ENCODE results near the gene CLMN. TPM values are rescaled to one million over a fixed set of nuclear protein-coding genes. Genes with fewer than 3 reads are reported as not detected.

The CLMN gene
- total RNA-seq, 1 donor from 2014 or later = 2.1 TPM

GRCh38 chr14:95236221-95236620, 83.5 kb downstream of the CLMN start:
- H3K27me3 ChIP-seq (ENCODE audit: control insufficient read depth in 3 of 3, insufficient read depth in 3 of 3, low read length in 3 of 3) = peaks cover 0 to 6% (median 0%) of the 10 kb centered on the region in 3 donors
- no peak overlapping the region for H3K9ac ChIP-seq (ENCODE audit: low read depth in 1 of 3, low read length in 3 of 3)
- no peak overlapping the region for H3K27ac ChIP-seq (ENCODE audit: low read depth, low read length)
- peaks cover 20 to 34% (median 31%) of the 10 kb centered on the region in 3 donors for H3K4me1 ChIP-seq (ENCODE audit: control insufficient read depth in 3 of 3, insufficient read depth in 3 of 3, low read length in 3 of 3)
- H3K9me3 ChIP-seq (ENCODE audit: control insufficient read depth in 3 of 3, low read length in 3 of 3) = no peaks in the 10 kb centered on the region
- H3K4me3 ChIP-seq (ENCODE audit: low read length in 3 of 3) = no peak overlapping the region
- no peaks in the 10 kb centered on the region for H3K36me3 ChIP-seq (ENCODE audit: control insufficient read depth in 3 of 3, insufficient read depth in 3 of 3, low read length in 3 of 3)

GRCh38 chr14:95235767-95236166, 83.9 kb downstream of the CLMN start:
- peaks cover 0 to 6% (median 0%) of the 10 kb centered on the region in 3 donors for H3K27me3 ChIP-seq (ENCODE audit: control insufficient read depth in 3 of 3, insufficient read depth in 3 of 3, low read length in 3 of 3)
- no peaks in the 10 kb centered on the region for H3K9me3 ChIP-seq (ENCODE audit: control insufficient read depth in 3 of 3, low read length in 3 of 3)
- H3K4me1 ChIP-seq (ENCODE audit: control insufficient read depth in 3 of 3, insufficient read depth in 3 of 3, low read length in 3 of 3) = peaks cover 20 to 34% (median 31%) of the 10 kb centered on the region in 3 donors
- H3K9ac ChIP-seq (ENCODE audit: low read depth in 1 of 3, low read length in 3 of 3) = no peak overlapping the region
- H3K36me3 ChIP-seq (ENCODE audit: control insufficient read depth in 3 of 3, insufficient read depth in 3 of 3, low read length in 3 of 3) = no peaks in the 10 kb centered on the region
- no peak overlapping the region for H3K4me3 ChIP-seq (ENCODE audit: low read length in 3 of 3)
- no peak overlapping the region for H3K27ac ChIP-seq (ENCODE audit: low read depth, low read length)

- no peaks in the 10 kb centered on the region for H3K9me3 ChIP-seq (ENCODE audit: control insufficient read depth in 3 of 3, low read length in 3 of 3)
- H3K27ac ChIP-seq (ENCODE audit: low read depth, low read length) = no peak overlapping the region
- peaks cover 20 to 32% (median 31%) of the 10 kb centered on the region in 3 donors for H3K4me1 ChIP-seq (ENCODE audit: control insufficient read depth in 3 of 3, insufficient read depth in 3 of 3, low read length in 3 of 3)
- H3K9ac ChIP-seq (ENCODE audit: low read depth in 1 of 3, low read length in 3 of 3) = no peak overlapping the region
- no peak overlapping the region for H3K4me3 ChIP-seq (ENCODE audit: low read length in 3 of 3)
- H3K36me3 ChIP-seq (ENCODE audit: control insufficient read depth in 3 of 3, insufficient read depth in 3 of 3, low read length in 3 of 3) = no peaks in the 10 kb centered on the region
- peaks cover 0 to 6% (median 0%) of the 10 kb centered on the region in 3 donors for H3K27me3 ChIP-seq (ENCODE audit: control insufficient read depth in 3 of 3, insufficient read depth in 3 of 3, low read length in 3 of 3)
Observed at GRCh38 chr14:95235351-95235750, 84.4 kb downstream of the CLMN start.

GRCh38 chr14:95234426-95234825, 85.3 kb downstream of the CLMN start:
- Histone ChIP-seq H3K4me1 (ENCODE audit: control insufficient read depth in 3 of 3, insufficient read depth in 3 of 3, low read length in 3 of 3) (peaks cover 20 to 34% (median 32%) of the 10 kb centered on the region in 3 donors), H3K27ac (ENCODE audit: low read depth, low read length) (no peak overlapping the region)

GRCh38 chr14:95233702-95234241, 85.9 kb downstream of the CLMN start:
- no peak overlapping the region for H3K9ac ChIP-seq (ENCODE audit: low read depth in 1 of 3, low read length in 3 of 3)
- H3K4me1 ChIP-seq (ENCODE audit: control insufficient read depth in 3 of 3, insufficient read depth in 3 of 3, low read length in 3 of 3) = peaks cover 20 to 34% (median 32%) of the 10 kb centered on the region in 3 donors
- no peaks in the 10 kb centered on the region for H3K9me3 ChIP-seq (ENCODE audit: control insufficient read depth in 3 of 3, low read length in 3 of 3)
- H3K36me3 ChIP-seq (ENCODE audit: control insufficient read depth in 3 of 3, insufficient read depth in 3 of 3, low read length in 3 of 3) = no peaks in the 10 kb centered on the region
- H3K4me3 ChIP-seq (ENCODE audit: low read length in 3 of 3) = no peak overlapping the region
- no peak overlapping the region for H3K27ac ChIP-seq (ENCODE audit: low read depth, low read length)
- peaks cover 0 to 6% (median 0%) of the 10 kb centered on the region in 3 donors for H3K27me3 ChIP-seq (ENCODE audit: control insufficient read depth in 3 of 3, insufficient read depth in 3 of 3, low read length in 3 of 3)

More at GRCh38 chr14:95234426-95234825, 85.3 kb downstream of the CLMN start:
- Histone ChIP-seq H3K27me3 (ENCODE audit: control insufficient read depth in 3 of 3, insufficient read depth in 3 of 3, low read length in 3 of 3) (peaks cover 0 to 6% (median 0%) of the 10 kb centered on the region in 3 donors), H3K9me3 (ENCODE audit: control insufficient read depth in 3 of 3, low read length in 3 of 3) (no peaks in the 10 kb centered on the region), H3K4me3 (ENCODE audit: low read length in 3 of 3) (no peak overlapping the region), H3K36me3 (ENCODE audit: control insufficient read depth in 3 of 3, insufficient read depth in 3 of 3, low read length in 3 of 3) (no peaks in the 10 kb centered on the region), H3K9ac (ENCODE audit: low read depth in 1 of 3, low read length in 3 of 3) (no peak overlapping the region)

GRCh38 chr14:95232894-95233584, 86.7 kb downstream of the CLMN start:
- H3K36me3 ChIP-seq (ENCODE audit: control insufficient read depth in 3 of 3, insufficient read depth in 3 of 3, low read length in 3 of 3) = no peaks in the 10 kb centered on the region
- H3K27me3 ChIP-seq (ENCODE audit: control insufficient read depth in 3 of 3, insufficient read depth in 3 of 3, low read length in 3 of 3) = peaks cover 0 to 6% (median 0%) of the 10 kb centered on the region in 3 donors
- H3K27ac ChIP-seq (ENCODE audit: low read depth, low read length) = no peak overlapping the region
- no peak overlapping the region for H3K9ac ChIP-seq (ENCODE audit: low read depth in 1 of 3, low read length in 3 of 3)
- no peak overlapping the region for H3K4me3 ChIP-seq (ENCODE audit: low read length in 3 of 3)
- peaks cover 20 to 32% (median 32%) of the 10 kb centered on the region in 3 donors for H3K4me1 ChIP-seq (ENCODE audit: control insufficient read depth in 3 of 3, insufficient read depth in 3 of 3, low read length in 3 of 3)
- no peaks in the 10 kb centered on the region for H3K9me3 ChIP-seq (ENCODE audit: control insufficient read depth in 3 of 3, low read length in 3 of 3)

- no peak overlapping the region for H3K9ac ChIP-seq (ENCODE audit: low read depth in 1 of 3, low read length in 3 of 3)
- peaks cover 18 to 32% (median 27%) of the 10 kb centered on the region in 3 donors for H3K4me1 ChIP-seq (ENCODE audit: control insufficient read depth in 3 of 3, insufficient read depth in 3 of 3, low read length in 3 of 3)
- no peak overlapping the region for H3K4me3 ChIP-seq (ENCODE audit: low read length in 3 of 3)
- H3K27me3 ChIP-seq (ENCODE audit: control insufficient read depth in 3 of 3, insufficient read depth in 3 of 3, low read length in 3 of 3) = peaks cover 0 to 6% (median 0%) of the 10 kb centered on the region in 3 donors
- no peaks in the 10 kb centered on the region for H3K36me3 ChIP-seq (ENCODE audit: control insufficient read depth in 3 of 3, insufficient read depth in 3 of 3, low read length in 3 of 3)
- H3K27ac ChIP-seq (ENCODE audit: low read depth, low read length) = no peak overlapping the region
- H3K9me3 ChIP-seq (ENCODE audit: control insufficient read depth in 3 of 3, low read length in 3 of 3) = no peaks in the 10 kb centered on the region
Observed at GRCh38 chr14:95231966-95232633, 87.6 kb downstream of the CLMN start.

GRCh38 chr14:95229749-95230148, 90.0 kb downstream of the CLMN start:
- Histone ChIP-seq H3K36me3 (ENCODE audit: control insufficient read depth in 3 of 3, insufficient read depth in 3 of 3, low read length in 3 of 3) (no peaks in the 10 kb centered on the region), H3K27me3 (ENCODE audit: control insufficient read depth in 3 of 3, insufficient read depth in 3 of 3, low read length in 3 of 3) (no peaks in the 10 kb centered on the region), H3K9me3 (ENCODE audit: control insufficient read depth in 3 of 3, low read length in 3 of 3) (no peaks in the 10 kb centered on the region), H3K4me1 (ENCODE audit: control insufficient read depth in 3 of 3, insufficient read depth in 3 of 3, low read length in 3 of 3) (peaks cover 10 to 26% (median 18%) of the 10 kb centered on the region in 3 donors), H3K27ac (ENCODE audit: low read depth, low read length) (no peak overlapping the region), H3K4me3 (ENCODE audit: low read length in 3 of 3) (no peak overlapping the region), H3K9ac (ENCODE audit: low read depth in 1 of 3, low read length in 3 of 3) (no peak overlapping the region)

- Histone ChIP-seq H3K9me3 (ENCODE audit: control insufficient read depth in 3 of 3, low read length in 3 of 3) (no peaks in the 10 kb centered on the region), H3K27me3 (ENCODE audit: control insufficient read depth in 3 of 3, insufficient read depth in 3 of 3, low read length in 3 of 3) (no peaks in the 10 kb centered on the region), H3K36me3 (ENCODE audit: control insufficient read depth in 3 of 3, insufficient read depth in 3 of 3, low read length in 3 of 3) (no peaks in the 10 kb centered on the region), H3K9ac (ENCODE audit: low read depth in 1 of 3, low read length in 3 of 3) (no peak overlapping the region), H3K4me1 (ENCODE audit: control insufficient read depth in 3 of 3, insufficient read depth in 3 of 3, low read length in 3 of 3) (peaks cover 0 to 17% (median 11%) of the 10 kb centered on the region in 3 donors), H3K27ac (ENCODE audit: low read depth, low read length) (no peak overlapping the region), H3K4me3 (ENCODE audit: low read length in 3 of 3) (no peak overlapping the region)
Observed at GRCh38 chr14:95228240-95228639, 91.5 kb downstream of the CLMN start.

Data from skeletal muscle tissue (tissue), 4 donors.